Hepatocyte (in vitro differentiated cells): ENCODE results near the gene OTOR. TPM values are rescaled to one million over a fixed set of nuclear protein-coding genes. Genes with fewer than 3 reads are reported as not detected.

Experiments used
- DNase-seq: peaks from one replicate; pipeline ENCODE4 v3.0.0-alpha.2; 2016; ENCODE audit warnings: low spot score
- H2AFZ ChIP-seq: fragments of 200-600 bp; sonication (generic); 2 replicates; pipeline ENCODE4 v1.6.0; 2016; ENCODE audit warnings: antibody characterized with exemption, mild to moderate bottlenecking
- H3K27ac ChIP-seq: fragments of 200-600 bp; sonication (generic); 2 replicates; pipeline ENCODE4 v1.5.1; 2016; ENCODE audit warnings: mild to moderate bottlenecking
- H3K27me3 ChIP-seq: fragments of 200-600 bp; sonication (generic); 2 replicates; pipeline ENCODE4 v1.6.1; 2016
- H3K36me3 ChIP-seq: fragments of 200-600 bp; sonication (generic); replicated peaks from 2 replicates; pipeline ENCODE4 v1.5.1; 2016; ENCODE audit warnings: low read depth; ENCODE audit not compliant: insufficient read depth
- H3K4me1 ChIP-seq: fragments of 200-600 bp; sonication (generic); 2 replicates; pipeline ENCODE4 v1.5.1; 2016; ENCODE audit warnings: mild to moderate bottlenecking, moderate library complexity; ENCODE audit not compliant: insufficient read depth
- H3K4me2 ChIP-seq: fragments of 200-600 bp; sonication (generic); 2 replicates; pipeline ENCODE4 v1.6.0; 2016
- H3K4me3 ChIP-seq: fragments of 200-600 bp; sonication (generic); 2 replicates; pipeline ENCODE4 v1.5.1; 2016; ENCODE audit warnings: mild to moderate bottlenecking
- H3K79me2 ChIP-seq: fragments of 200-600 bp; sonication (generic); 2 replicates; pipeline ENCODE4 v1.6.0; 2017; ENCODE audit warnings: mild to moderate bottlenecking
- H3K9me2 ChIP-seq: fragments of 200-600 bp; sonication (generic); replicated peaks from 2 replicates; pipeline ENCODE4 v1.6.0; 2017; ENCODE audit warnings: mild to moderate bottlenecking; ENCODE audit not compliant: insufficient read depth
- H3K9me3 ChIP-seq: fragments of 200-600 bp; sonication (generic); 2 replicates; pipeline ENCODE4 v1.5.1; 2016; ENCODE audit warnings: low read depth, mild to moderate bottlenecking
- H4K20me1 ChIP-seq: fragments of 200-600 bp; sonication (generic); 2 replicates; pipeline ENCODE4 v1.6.0; 2016; ENCODE audit warnings: mild to moderate bottlenecking; ENCODE audit not compliant: insufficient read depth, poor library complexity, severe bottlenecking
- EZH2 ChIP-seq: fragments of 200-600 bp; sonication (generic); IDR thresholded peaks from 2 replicates; pipeline ENCODE4 v1.6.1; 2016; ENCODE audit warnings: antibody characterized with exemption, mild to moderate bottlenecking, borderline replicate concordance
- EZH2phosphoT487 ChIP-seq: fragments of 200-600 bp; sonication (generic); IDR thresholded peaks from one replicate; pipeline ENCODE4 v1.6.1; 2018; ENCODE audit warnings: antibody characterized with exemption, mild to moderate bottlenecking, low read depth, moderate library complexity; ENCODE audit not compliant: unreplicated experiment, severe bottlenecking
- WGBS: methylation state at CpG from one replicate; pipeline ENCODE4 v1.1.6; 2016; ENCODE audit warnings: low lambda C conversion rate; ENCODE audit errors: missing lambda C conversion rate; 5-methylcytosine and 5-hydroxymethylcytosine counted together
- polyA plus RNA-seq: library from polyadenylated mRNA; unstranded; fragments of >200 nt; fragmentation: Nextera tagmentation; extraction: Ambion mirVana; gene quantifications from 2 replicates; pipeline ENCODE4 v1.2.1, GENCODE V29; 2016
- total RNA-seq: library from RNA; depleted of rRNA; stranded (reverse); fragments of >200 nt; gene quantifications from 2 replicates; pipeline ENCODE4 v1.2.3, GENCODE V29; 2014
- TF ChIP-seq, protein P1 (sequence below): fragments of 200-600 bp; sonication (generic); IDR thresholded peaks from 2 replicates; pipeline ENCODE4 v1.5.1; 2016; ENCODE audit warnings: antibody characterized with exemption, mild to moderate bottlenecking; ENCODE audit not compliant: poor library complexity

The OTOR gene, protein sequence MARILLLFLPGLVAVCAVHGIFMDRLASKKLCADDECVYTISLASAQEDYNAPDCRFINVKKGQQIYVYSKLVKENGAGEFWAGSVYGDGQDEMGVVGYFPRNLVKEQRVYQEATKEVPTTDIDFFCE
- 0.37 TPM in 1 of 2 replicates, not detected in the other for total RNA-seq
- polyA plus RNA-seq, result 0.61 TPM in 1 of 2 replicates, not detected in the other

GRCh38 chr20:16748308-16748900 lies at the start of gene OTOR:
TSS of gene OTOR (plus strand) at chr20:16748358. CDS start at chr20:16748402, 44 bp downstream.
- Histone ChIP-seq H3K9me3 (no peaks in the 10 kb centered on the region), H3K36me3 (no peaks in the 10 kb centered on the region), H3K27ac (no peak within 1 kb of the TSS), H3K4me1 (no peaks in the 10 kb centered on the region), H2AFZ (no peak within 1 kb of the TSS), H3K27me3 (no peaks in the 10 kb centered on the region), H3K4me2 (no peak within 1 kb of the TSS), H3K9me2 (no peaks in the 10 kb centered on the region), H3K4me3 (no peak within 1 kb of the TSS), H4K20me1 (no peaks in the 10 kb centered on the region), H3K79me2 (no peaks in the 10 kb centered on the region)
- 84% methylated on average over 5 of the region's 5 CpGs for WGBS
- no peak for DNase-seq
- no peak for TF ChIP-seq EZH2
- TF ChIP-seq, protein P1, sequence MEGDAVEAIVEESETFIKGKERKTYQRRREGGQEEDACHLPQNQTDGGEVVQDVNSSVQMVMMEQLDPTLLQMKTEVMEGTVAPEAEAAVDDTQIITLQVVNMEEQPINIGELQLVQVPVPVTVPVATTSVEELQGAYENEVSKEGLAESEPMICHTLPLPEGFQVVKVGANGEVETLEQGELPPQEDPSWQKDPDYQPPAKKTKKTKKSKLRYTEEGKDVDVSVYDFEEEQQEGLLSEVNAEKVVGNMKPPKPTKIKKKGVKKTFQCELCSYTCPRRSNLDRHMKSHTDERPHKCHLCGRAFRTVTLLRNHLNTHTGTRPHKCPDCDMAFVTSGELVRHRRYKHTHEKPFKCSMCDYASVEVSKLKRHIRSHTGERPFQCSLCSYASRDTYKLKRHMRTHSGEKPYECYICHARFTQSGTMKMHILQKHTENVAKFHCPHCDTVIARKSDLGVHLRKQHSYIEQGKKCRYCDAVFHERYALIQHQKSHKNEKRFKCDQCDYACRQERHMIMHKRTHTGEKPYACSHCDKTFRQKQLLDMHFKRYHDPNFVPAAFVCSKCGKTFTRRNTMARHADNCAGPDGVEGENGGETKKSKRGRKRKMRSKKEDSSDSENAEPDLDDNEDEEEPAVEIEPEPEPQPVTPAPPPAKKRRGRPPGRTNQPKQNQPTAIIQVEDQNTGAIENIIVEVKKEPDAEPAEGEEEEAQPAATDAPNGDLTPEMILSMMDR, result no peak
- TF ChIP-seq EZH2phosphoT487, result no peak

DNA sequence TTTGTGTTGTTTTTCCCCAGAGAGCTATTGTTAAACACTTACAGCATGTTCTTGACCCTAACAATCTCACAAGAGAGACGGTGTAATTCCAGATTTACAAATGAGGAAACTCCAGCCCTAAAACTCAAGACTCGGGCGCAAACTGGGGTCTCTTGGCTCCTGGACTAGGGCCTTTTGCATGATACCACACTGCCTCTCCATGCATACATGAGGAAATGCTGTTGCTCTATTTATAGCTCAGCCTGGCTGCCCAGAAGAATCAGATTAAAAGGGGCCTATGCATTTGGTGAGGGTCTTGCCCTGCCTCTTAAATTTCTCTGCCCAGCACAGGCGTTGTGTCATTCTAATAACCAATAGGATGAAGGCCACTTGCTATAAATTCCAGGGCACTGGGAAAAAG lies 48.9 kb upstream of the OTOR start:
- no peaks in the 10 kb centered on the region for H4K20me1 ChIP-seq
- no peaks in the 10 kb centered on the region for H3K36me3 ChIP-seq
- no peak for TF ChIP-seq EZH2phosphoT487
- TF ChIP-seq EZH2, result no peak
- TF ChIP-seq, protein P1, result peak; percentile 19
- H3K79me2 ChIP-seq, result no peaks in the 10 kb centered on the region
- H3K27ac ChIP-seq, result no peak overlapping the region
- no peaks in the 10 kb centered on the region for H3K9me2 ChIP-seq
- DNase-seq, result no peak
- no peaks in the 10 kb centered on the region for H3K27me3 ChIP-seq
- H3K9me3 ChIP-seq, result no peaks in the 10 kb centered on the region
- 75% methylated on average over 4 of the region's 4 CpGs for WGBS
- no peak overlapping the region for H3K4me3 ChIP-seq
- H2AFZ ChIP-seq, result no peak overlapping the region
- no peak overlapping the region for H3K4me2 ChIP-seq
- no peaks in the 10 kb centered on the region for H3K4me1 ChIP-seq

DNA sequence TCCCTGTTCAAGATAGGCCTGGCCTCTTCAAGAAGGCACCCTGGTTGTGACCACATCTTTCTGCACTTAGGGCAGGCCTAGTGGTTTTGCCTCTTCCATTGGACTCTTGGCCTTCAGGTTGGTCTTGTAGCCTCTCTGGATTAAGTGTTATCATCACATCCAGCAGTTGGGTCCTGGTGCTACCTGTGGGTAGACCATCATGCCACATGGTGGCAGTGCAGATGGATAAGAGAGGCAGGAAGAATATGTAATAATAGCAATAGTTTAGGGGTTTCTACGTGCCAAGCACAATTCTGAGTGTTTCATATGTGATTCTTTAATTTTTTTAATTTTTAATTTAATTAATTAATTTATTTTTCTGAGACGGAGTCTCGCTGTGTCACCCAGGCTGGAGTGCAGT lies 46.9 kb upstream of the OTOR start:
- WGBS, result 84% methylated on average over 3 of the region's 3 CpGs
- Histone ChIP-seq H3K4me3 (no peak overlapping the region), H3K4me1 (no peaks in the 10 kb centered on the region), H4K20me1 (no peaks in the 10 kb centered on the region), H3K27ac (no peak overlapping the region), H3K9me3 (no peaks in the 10 kb centered on the region), H3K27me3 (no peaks in the 10 kb centered on the region), H3K79me2 (no peaks in the 10 kb centered on the region), H3K9me2 (no peaks in the 10 kb centered on the region), H3K36me3 (no peaks in the 10 kb centered on the region), H3K4me2 (no peak overlapping the region), H2AFZ (no peak overlapping the region)
- DNase-seq, result no peak
- no peak for TF ChIP-seq EZH2phosphoT487
- TF ChIP-seq, protein P1, result peak; percentile 29
